ENCODE data around the gene BCLAF1. TPM values are rescaled to one million over a fixed set of nuclear protein-coding genes. Genes with fewer than 3 reads are reported as not detected.
A peak's percentile ranks its signal among the peaks of the same experiment; 100 is the strongest.

The BCLAF1 gene
- total and polyA plus RNA-seq, 9 of the 15 experiments (the other 6 are each of a cell fraction or from before 2014, with no cell fraction given) = 65.4 to 286 (median 165) TPM

- TF ChIP-seq, protein P1, sequence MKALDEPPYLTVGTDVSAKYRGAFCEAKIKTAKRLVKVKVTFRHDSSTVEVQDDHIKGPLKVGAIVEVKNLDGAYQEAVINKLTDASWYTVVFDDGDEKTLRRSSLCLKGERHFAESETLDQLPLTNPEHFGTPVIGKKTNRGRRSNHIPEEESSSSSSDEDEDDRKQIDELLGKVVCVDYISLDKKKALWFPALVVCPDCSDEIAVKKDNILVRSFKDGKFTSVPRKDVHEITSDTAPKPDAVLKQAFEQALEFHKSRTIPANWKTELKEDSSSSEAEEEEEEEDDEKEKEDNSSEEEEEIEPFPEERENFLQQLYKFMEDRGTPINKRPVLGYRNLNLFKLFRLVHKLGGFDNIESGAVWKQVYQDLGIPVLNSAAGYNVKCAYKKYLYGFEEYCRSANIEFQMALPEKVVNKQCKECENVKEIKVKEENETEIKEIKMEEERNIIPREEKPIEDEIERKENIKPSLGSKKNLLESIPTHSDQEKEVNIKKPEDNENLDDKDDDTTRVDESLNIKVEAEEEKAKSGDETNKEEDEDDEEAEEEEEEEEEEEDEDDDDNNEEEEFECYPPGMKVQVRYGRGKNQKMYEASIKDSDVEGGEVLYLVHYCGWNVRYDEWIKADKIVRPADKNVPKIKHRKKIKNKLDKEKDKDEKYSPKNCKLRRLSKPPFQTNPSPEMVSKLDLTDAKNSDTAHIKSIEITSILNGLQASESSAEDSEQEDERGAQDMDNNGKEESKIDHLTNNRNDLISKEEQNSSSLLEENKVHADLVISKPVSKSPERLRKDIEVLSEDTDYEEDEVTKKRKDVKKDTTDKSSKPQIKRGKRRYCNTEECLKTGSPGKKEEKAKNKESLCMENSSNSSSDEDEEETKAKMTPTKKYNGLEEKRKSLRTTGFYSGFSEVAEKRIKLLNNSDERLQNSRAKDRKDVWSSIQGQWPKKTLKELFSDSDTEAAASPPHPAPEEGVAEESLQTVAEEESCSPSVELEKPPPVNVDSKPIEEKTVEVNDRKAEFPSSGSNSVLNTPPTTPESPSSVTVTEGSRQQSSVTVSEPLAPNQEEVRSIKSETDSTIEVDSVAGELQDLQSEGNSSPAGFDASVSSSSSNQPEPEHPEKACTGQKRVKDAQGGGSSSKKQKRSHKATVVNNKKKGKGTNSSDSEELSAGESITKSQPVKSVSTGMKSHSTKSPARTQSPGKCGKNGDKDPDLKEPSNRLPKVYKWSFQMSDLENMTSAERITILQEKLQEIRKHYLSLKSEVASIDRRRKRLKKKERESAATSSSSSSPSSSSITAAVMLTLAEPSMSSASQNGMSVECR (CRISPR knock-in tag; IDR thresholded peaks at IDR 0.05) = peak; percentile 100
- TF ChIP-seq CXXC5 (CRISPR knock-in tag; IDR thresholded peaks at IDR 0.05) (peak; percentile 94), NONO (IDR thresholded peaks at IDR 0.05; ENCODE audit: low read depth in 2 of 2, low read length in 1 of 2) (peak in 1 of 2 experiments; percentile 16; a peak in 2 of 4 replicates), ZNF778 (CRISPR knock-in tag; IDR thresholded peaks at IDR 0.05) (no peak), CEBPG (CRISPR knock-in tag; IDR thresholded peaks at IDR 0.05) (peak; percentile 41; the same call in 1 of the 2 replicates), CEBPG (tag; conservative IDR thresholded peaks at IDR 0.05 in 1 of 2, IDR thresholded peaks at IDR 0.05 in 1 of 2) (no peak; a peak in 1 of 4 replicates), KAT2B (IDR thresholded peaks at IDR 0.05; ENCODE audit: low read depth, low read length) (no peak), ZNF695 (CRISPR knock-in tag; IDR thresholded peaks at IDR 0.05) (0 out of 2 replicates have a peak, but pooled peaks have one; percentile 50), PHF20 (IDR thresholded peaks at IDR 0.05; ENCODE audit: partially characterized antibody) (peak; percentile 98), TRIM25 (IDR thresholded peaks at IDR 0.05; ENCODE audit: borderline replicate concordance) (no peak), ZNF282 (CRISPR knock-in tag; IDR thresholded peaks at IDR 0.05) (no peak), PHTF2 (CRISPR knock-in tag; IDR thresholded peaks at IDR 0.05) (no peak), KLF13 (tag; IDR thresholded peaks at IDR 0.05; ENCODE audit: borderline replicate concordance, low read depth) (no peak), BMI1 (IDR thresholded peaks at IDR 0.05; ENCODE audit: low read length) (no peak), E2F6 (IDR thresholded peaks at IDR 0.05; ENCODE audit: borderline replicate concordance in 1 of 2, extremely low read depth in 1 of 2, insufficient read depth in 1 of 2, insufficient read length in 1 of 2, low read depth in 1 of 2, low read length in 1 of 2, poor library complexity in 1 of 2, severe bottlenecking in 1 of 2) (peak in 1 of 2 experiments; percentile 27)
- TF ChIP-seq, protein P2, sequence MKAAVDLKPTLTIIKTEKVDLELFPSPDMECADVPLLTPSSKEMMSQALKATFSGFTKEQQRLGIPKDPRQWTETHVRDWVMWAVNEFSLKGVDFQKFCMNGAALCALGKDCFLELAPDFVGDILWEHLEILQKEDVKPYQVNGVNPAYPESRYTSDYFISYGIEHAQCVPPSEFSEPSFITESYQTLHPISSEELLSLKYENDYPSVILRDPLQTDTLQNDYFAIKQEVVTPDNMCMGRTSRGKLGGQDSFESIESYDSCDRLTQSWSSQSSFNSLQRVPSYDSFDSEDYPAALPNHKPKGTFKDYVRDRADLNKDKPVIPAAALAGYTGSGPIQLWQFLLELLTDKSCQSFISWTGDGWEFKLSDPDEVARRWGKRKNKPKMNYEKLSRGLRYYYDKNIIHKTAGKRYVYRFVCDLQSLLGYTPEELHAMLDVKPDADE (conservative IDR thresholded peaks at IDR 0.05; ENCODE audit: control insufficient read depth, low read depth, low read length) = peak; percentile 95
These were observed 39.6 kb downstream of the BCLAF1 start, which contains the start of gene MTFR2 (continued) for GRCh38 chr6:136249811-136250685.
